ENCODE results near the gene PACS1. TPM values are rescaled to one million over a fixed set of nuclear protein-coding genes. Genes with fewer than 3 reads are reported as not detected.
A peak's percentile ranks its signal among the peaks of the same experiment; 100 is the strongest.

PACS1 gene
- total RNA-seq, 1 donor from 2014 or later: 90.9 TPM

GRCh38 chr11:66042996-66043906, 26.8 kb upstream of the PACS1 start:
- no peak overlapping the region for H3K4me3 Mint-ChIP-seq
- H3K27me3 Mint-ChIP-seq: peaks cover 11% of the 10 kb centered on the region

DNA sequence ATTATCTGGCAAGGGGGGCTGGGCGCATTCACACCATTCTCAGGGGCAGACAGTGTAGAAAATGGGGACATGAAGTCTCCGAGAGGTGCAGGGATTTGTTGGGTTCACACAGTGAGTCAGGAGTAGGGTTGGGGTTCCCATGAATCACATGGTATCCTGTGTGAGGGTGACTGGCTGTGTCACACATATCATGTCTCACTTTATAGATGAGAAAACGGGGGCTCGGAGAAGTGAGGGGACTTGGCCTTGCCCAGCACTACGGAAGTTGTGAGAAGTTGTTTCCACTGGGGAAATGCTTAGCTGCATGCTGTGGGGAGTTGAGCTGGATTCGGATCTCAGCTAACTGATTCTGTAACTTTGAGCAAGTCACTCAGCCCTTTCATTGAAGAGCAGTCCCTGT, 25.3 kb upstream of the PACS1 start:
- no peaks in the 10 kb centered on the region for H3K9me3 Mint-ChIP-seq
- H3K36me3 Mint-ChIP-seq (ENCODE audit: low read depth): no peaks in the 10 kb centered on the region
- peak overlapping the region; percentile 27 for H3K4me3 Mint-ChIP-seq
- intact Hi-C loops (cut with micrococcal nuclease): no loop called here
- peaks cover 13% of the 10 kb centered on the region for H3K27me3 Mint-ChIP-seq
- DNase-seq: no peak
- peak overlapping the region; percentile 35 for H3K27ac Mint-ChIP-seq
- H3K4me1 Mint-ChIP-seq: peaks cover 14% of the 10 kb centered on the region

More at GRCh38 chr11:66042996-66043906, 26.8 kb upstream of the PACS1 start:
- Mint-ChIP-seq H3K9me3 (no peaks in the 10 kb centered on the region), H3K36me3 (ENCODE audit: low read depth) (no peaks in the 10 kb centered on the region), H3K27ac (no peak overlapping the region), H3K4me1 (peaks cover 10% of the 10 kb centered on the region)
- intact Hi-C loops (cut with micrococcal nuclease): no loop called here
- DNase-seq: no peak

DNA sequence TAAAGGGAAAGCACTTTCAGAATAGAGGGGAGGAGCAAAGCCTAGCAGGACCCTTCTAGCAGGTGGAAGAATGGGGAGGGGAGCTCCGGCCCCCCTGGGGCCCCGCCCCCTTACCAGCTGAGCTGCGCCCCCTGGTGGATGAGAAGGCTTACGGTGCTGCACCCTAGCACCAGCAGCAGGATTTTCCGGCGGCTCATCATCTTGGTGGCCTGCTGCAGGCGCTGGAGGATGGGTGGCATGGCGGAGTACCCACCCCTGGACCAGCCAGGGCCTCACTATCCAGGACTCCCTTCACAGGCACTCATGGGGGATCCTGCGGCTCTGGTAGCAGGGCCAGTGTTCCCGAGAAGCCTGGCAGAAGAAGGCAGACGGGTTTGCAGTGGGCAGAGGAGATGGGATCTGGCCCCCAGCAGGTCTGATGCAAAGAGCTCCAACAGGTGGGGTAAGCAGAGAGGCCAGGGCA, 24.9 kb upstream of the PACS1 start:
- Mint-ChIP-seq H3K4me1 (peaks cover 14% of the 10 kb centered on the region), H3K36me3 (ENCODE audit: low read depth) (no peaks in the 10 kb centered on the region), H3K27me3 (peaks cover 11% of the 10 kb centered on the region), H3K4me3 (peak overlapping the region; percentile 27), H3K9me3 (no peaks in the 10 kb centered on the region), H3K27ac (peak overlapping the region; percentile 35)
- peak; percentile 96 for DNase-seq
- intact Hi-C loops (cut with micrococcal nuclease): no loop called here

GRCh38 chr11:66046901-66047300, 23.2 kb upstream of the PACS1 start:
- intact Hi-C loops (cut with micrococcal nuclease): no loop called here
- H3K36me3 Mint-ChIP-seq (ENCODE audit: low read depth): no peaks in the 10 kb centered on the region
- DNase-seq: no peak
- peaks cover 7% of the 10 kb centered on the region for H3K27me3 Mint-ChIP-seq
- no peak overlapping the region for H3K4me3 Mint-ChIP-seq
- H3K27ac Mint-ChIP-seq: no peak overlapping the region
- no peaks in the 10 kb centered on the region for H3K9me3 Mint-ChIP-seq
- peaks cover 24% of the 10 kb centered on the region for H3K4me1 Mint-ChIP-seq

GRCh38 chr11:66047541-66048365, 22.3 kb upstream of the PACS1 start:
- no peak for DNase-seq
- Mint-ChIP-seq H3K27me3 (peaks cover 7% of the 10 kb centered on the region), H3K4me1 (peaks cover 24% of the 10 kb centered on the region), H3K4me3 (no peak overlapping the region), H3K36me3 (ENCODE audit: low read depth) (peaks cover 6% of the 10 kb centered on the region), H3K27ac (no peak overlapping the region), H3K9me3 (no peaks in the 10 kb centered on the region)
- intact Hi-C loops (cut with micrococcal nuclease): no loop called here

DNA sequence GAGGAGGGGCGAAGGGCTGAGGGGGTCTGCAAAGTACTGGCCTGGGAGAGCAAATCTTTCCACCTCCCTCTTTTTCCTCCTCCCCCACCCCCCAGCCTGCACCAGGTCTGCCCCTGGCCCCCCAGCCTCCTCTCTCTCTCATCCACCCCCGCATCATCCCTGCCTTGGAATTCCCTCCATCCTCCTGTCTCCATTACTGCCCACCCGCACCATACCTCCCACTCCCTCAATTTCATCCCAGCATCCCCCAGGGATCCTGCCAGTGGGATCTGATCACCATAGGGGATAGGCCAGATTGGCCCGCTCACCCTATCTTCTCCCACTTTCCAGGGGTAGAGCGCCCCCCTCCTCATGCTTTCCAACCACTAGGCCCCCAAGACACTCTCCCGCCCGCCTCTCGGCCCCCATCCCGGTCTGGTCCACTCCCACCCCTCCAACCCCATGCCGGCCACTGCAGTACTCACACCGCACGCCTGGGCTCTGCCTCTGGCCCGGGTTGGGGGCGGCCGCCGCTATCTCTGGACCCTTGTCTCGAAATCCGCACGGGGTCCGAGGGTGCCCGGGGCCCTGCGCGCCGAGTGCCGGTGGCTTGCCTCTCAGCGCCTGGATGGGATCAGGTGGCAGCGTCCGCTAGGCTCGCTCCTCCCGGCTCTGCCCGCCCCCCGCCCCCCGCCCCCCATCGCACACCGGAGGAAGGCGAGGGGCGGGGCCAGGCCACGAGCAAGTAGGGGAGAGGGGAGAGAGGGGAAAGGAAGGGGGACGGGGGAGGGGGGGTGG, 21.3 kb upstream of the PACS1 start, which contains the start of gene GAL3ST3:
Gene GAL3ST3 (minus strand): TSS at position 615 of the 777 bp plus-strand sequence. CDS start 3,746 bp downstream, outside the sequence.
- intact Hi-C loops (cut with micrococcal nuclease): no loop called here

GRCh38 chr11:66050581-66051231, 19.4 kb upstream of the PACS1 start:
- Mint-ChIP-seq H3K36me3 (ENCODE audit: low read depth) (peaks cover 23% of the 10 kb centered on the region), H3K27ac (peak overlapping the region; percentile 93), H3K9me3 (no peaks in the 10 kb centered on the region), H3K4me1 (peaks cover 22% of the 10 kb centered on the region), H3K4me3 (peak overlapping the region; percentile 88), H3K27me3 (peaks cover 7% of the 10 kb centered on the region)
- intact Hi-C loops (cut with micrococcal nuclease): no loop called here
- DNase-seq: no peak

More for the DNA sequence above, 21.3 kb upstream of the PACS1 start, which contains the start of gene GAL3ST3:
- Mint-ChIP-seq H3K27ac (no peak within 1 kb of the TSS), H3K9me3 (no peaks in the 10 kb centered on the region), H3K4me1 (peaks cover 27% of the 10 kb centered on the region), H3K4me3 (no peak within 1 kb of the TSS), H3K27me3 (peaks cover 7% of the 10 kb centered on the region), H3K36me3 (ENCODE audit: low read depth) (peaks cover 11% of the 10 kb centered on the region)
- no peak for DNase-seq

DNA sequence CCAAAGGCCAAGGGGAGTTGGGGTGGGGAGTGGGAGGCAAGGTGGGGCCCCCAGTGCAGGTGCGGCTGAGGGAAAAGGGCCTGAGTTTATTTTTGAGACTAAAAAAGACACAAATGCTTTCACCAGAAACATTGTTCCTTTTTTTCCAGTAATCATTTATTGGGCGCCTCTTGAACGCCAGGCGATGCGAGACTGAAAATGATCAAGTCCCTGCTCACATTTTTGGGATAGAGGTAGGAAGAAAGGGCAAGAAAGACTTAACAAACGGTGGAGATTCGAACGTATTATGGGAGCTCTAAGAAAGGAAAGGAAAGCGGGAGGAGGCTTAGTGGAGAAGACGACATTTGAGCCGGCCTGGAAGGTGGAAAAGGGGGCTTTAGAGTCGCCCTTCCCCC, 18.7 kb upstream of the PACS1 start:
- Mint-ChIP-seq H3K4me3 (peak overlapping the region; percentile 88), H3K9me3 (no peaks in the 10 kb centered on the region), H3K27me3 (peaks cover 7% of the 10 kb centered on the region), H3K4me1 (peaks cover 21% of the 10 kb centered on the region), H3K27ac (peak overlapping the region; percentile 93), H3K36me3 (ENCODE audit: low read depth) (peaks cover 27% of the 10 kb centered on the region)
- no peak for DNase-seq
- intact Hi-C loops (cut with micrococcal nuclease): no loop called here

DNA sequence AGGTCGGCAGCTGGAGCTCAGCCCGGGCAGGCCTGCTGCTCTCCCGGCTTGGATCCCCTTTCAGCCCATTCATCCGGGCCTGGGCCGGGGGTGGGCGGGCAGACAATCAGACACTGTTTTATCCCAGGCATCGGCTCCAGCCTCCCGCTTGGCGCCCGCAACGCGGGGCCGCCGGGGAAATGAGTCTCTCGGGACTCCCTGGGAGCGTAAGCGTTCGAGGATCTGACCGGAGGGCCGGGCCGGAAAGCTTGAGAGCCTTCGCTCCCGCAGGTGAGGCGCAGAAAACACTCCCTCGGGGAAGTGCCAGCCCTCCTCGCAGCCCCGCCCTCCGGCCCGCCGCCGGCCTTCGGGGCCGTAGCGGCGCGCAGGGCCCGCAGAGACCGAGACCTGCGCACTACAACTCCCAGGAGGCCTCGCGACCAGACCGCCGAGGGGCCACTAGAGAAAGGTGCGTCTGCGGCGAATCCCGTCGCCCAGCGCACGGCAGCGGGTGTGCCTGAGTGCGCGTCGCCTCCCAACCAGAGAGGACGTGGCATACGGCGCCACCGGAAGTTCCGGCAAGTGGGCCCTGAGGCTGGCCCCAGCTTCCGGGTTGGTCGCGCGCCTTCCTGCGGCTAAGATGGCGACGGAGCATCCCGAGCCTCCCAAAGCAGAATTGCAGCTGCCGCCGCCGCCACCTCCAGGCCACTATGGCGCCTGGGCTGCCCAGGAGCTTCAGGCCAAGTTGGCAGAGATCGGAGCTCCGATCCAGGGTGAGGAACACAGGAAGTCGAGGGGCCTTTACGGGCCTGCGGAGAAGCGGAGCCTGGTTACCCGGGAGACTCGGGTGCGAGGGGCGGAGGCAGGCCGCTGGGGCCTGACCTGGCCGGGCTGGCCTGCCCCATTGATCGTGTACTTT, 18.1 kb upstream of the PACS1 start, which contains the start of gene SF3B2:
Gene SF3B2 (plus strand): TSS at position 599 of the 898 bp plus-strand sequence. CDS start 21 bp downstream, at position 620.
- Mint-ChIP-seq H3K4me1 (peaks cover 21% of the 10 kb centered on the region), H3K27ac (peak within 1 kb of the TSS; percentile 97), H3K36me3 (ENCODE audit: low read depth) (peaks cover 33% of the 10 kb centered on the region), H3K27me3 (peaks cover 6% of the 10 kb centered on the region), H3K4me3 (peak within 1 kb of the TSS; percentile 88), H3K9me3 (no peaks in the 10 kb centered on the region)
- DNase-seq: peak; percentile 99
- intact Hi-C loops (cut with micrococcal nuclease): loop anchor here (1.0 kb wide), 3 partner anchors 16 to 194 kb away; partner anchors contain the start of genes BANF1, CFL1 and EIF1AD

GRCh38 chr11:66052664-66052982, 17.4 kb upstream of the PACS1 start:
- Mint-ChIP-seq H3K27me3 (peaks cover 6% of the 10 kb centered on the region), H3K4me1 (peaks cover 21% of the 10 kb centered on the region), H3K36me3 (ENCODE audit: low read depth) (peaks cover 39% of the 10 kb centered on the region), H3K9me3 (no peaks in the 10 kb centered on the region), H3K27ac (peak overlapping the region; percentile 97), H3K4me3 (peak overlapping the region; percentile 88)
- intact Hi-C loops (cut with micrococcal nuclease): loop anchor here (1.0 kb wide), 3 partner anchors 16 to 194 kb away; partner anchors contain the start of genes BANF1, CFL1 and EIF1AD
- no peak for DNase-seq

GRCh38 chr11:66055021-66055420, 15.1 kb upstream of the PACS1 start:
- Mint-ChIP-seq H3K4me1 (peaks cover 21% of the 10 kb centered on the region), H3K27me3 (no peaks in the 10 kb centered on the region), H3K36me3 (ENCODE audit: low read depth) (peaks cover 55% of the 10 kb centered on the region), H3K4me3 (no peak overlapping the region), H3K27ac (no peak overlapping the region), H3K9me3 (no peaks in the 10 kb centered on the region)
- no peak for DNase-seq
- intact Hi-C loops (cut with micrococcal nuclease): no loop called here

DNA sequence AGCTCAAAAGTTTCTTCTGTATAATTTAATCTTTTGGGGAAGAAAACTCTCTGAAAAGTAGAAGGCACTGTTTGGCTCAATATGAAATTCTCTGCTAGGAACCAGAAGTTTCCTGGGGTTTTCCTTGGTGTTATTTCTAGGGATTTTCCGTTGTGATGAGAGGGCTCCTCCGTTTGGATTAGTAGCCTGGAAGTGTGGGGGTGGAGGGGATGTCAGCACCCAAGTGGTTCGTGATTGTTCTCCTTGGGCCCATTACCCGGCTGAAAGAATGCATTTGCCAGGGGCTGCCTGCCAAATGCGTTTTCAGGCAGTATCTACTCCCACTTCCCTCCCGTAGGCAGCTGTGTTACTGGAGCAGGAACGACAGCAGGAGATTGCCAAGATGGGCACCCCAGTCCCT, 13.6 kb upstream of the PACS1 start:
- H3K9me3 Mint-ChIP-seq: no peaks in the 10 kb centered on the region
- H3K4me3 Mint-ChIP-seq: no peak overlapping the region
- H3K4me1 Mint-ChIP-seq: peaks cover 24% of the 10 kb centered on the region
- intact Hi-C loops (cut with micrococcal nuclease): no loop called here
- peaks cover 70% of the 10 kb centered on the region for H3K36me3 Mint-ChIP-seq (ENCODE audit: low read depth)
- H3K27me3 Mint-ChIP-seq: no peaks in the 10 kb centered on the region
- H3K27ac Mint-ChIP-seq: no peak overlapping the region
- DNase-seq: no peak
